WTC11 (cell line): ENCODE data around the gene KCNAB3. TPM values are rescaled to one million over a fixed set of nuclear protein-coding genes. Genes with fewer than 3 reads are reported as not detected.

Experiments
- ATAC-seq: fragments of 200-7000 bp; cut with Tn5 transposase; 2 replicates; pipeline ENCODE4 v1.10.0; 2021; ENCODE audit warnings: mild to moderate bottlenecking, moderate library complexity
- CTCF ChIA-PET: fragments of 300-600 bp; sonication (Branson Sonifier 250); formaldehyde crosslinking; loops from one replicate; lab custom pipeline; 2021; ENCODE audit warnings: antibody characterized with exemption; lab: Charles Lee
- POLR2A ChIA-PET: fragments of 350-600 bp; sonication (Branson Sonifier 250); formaldehyde crosslinking; loops from one replicate; lab custom pipeline; 2021; ENCODE audit warnings: antibody characterized with exemption; lab: Charles Lee
- DNase-seq: peaks from one replicate; pipeline ENCODE4 v3.0.0; 2021; ENCODE audit warnings: low spot score
- H3K27ac Mint-ChIP-seq: 2 replicates; pipeline ENCODE4 v1.8.0; 2021; ENCODE audit warnings: mixed read lengths
- H3K27me3 Mint-ChIP-seq: 2 replicates; pipeline ENCODE4 v1.8.0; 2021; ENCODE audit warnings: low read depth, mild to moderate bottlenecking, moderate library complexity, mixed read lengths
- H3K36me3 Mint-ChIP-seq: 2 replicates; pipeline ENCODE4 v1.8.0; 2021; ENCODE audit warnings: mixed read lengths
- H3K4me1 Mint-ChIP-seq: 2 replicates; pipeline ENCODE4 v1.8.0; 2022; ENCODE audit warnings: mixed read lengths
- H3K4me3 Mint-ChIP-seq: 2 replicates; pipeline ENCODE4 v1.8.0; 2021; ENCODE audit warnings: mild to moderate bottlenecking, moderate library complexity, mixed read lengths
- H3K9me3 Mint-ChIP-seq: 2 replicates; pipeline ENCODE4 v1.8.0; 2021; ENCODE audit warnings: mixed read lengths
- ESRRA ChIP-seq: sonication (generic); formaldehyde crosslinking; IDR thresholded peaks from 2 replicates; pipeline ENCODE4 v1.8.1; 2022; ENCODE audit warnings: mild to moderate bottlenecking, missing genetic modification reagents, borderline replicate concordance
- GRHL2 ChIP-seq: fragments of 250-450 bp; sonication (Bioruptor Pico); IDR thresholded peaks from 2 replicates; pipeline ENCODE4 v1.8.0; 2022; ENCODE audit warnings: mild to moderate bottlenecking, moderate library complexity; ENCODE audit not compliant: insufficient replicate concordance, severe bottlenecking
- IRF2 ChIP-seq: sonication (generic); formaldehyde crosslinking; IDR thresholded peaks from 2 replicates; pipeline ENCODE4 v1.8.0; 2022; ENCODE audit warnings: low read depth, missing genetic modification reagents, borderline replicate concordance
- JUN ChIP-seq: sonication (generic); formaldehyde crosslinking; IDR thresholded peaks from 2 replicates; pipeline ENCODE4 v1.8.0; 2023; ENCODE audit warnings: mild to moderate bottlenecking, missing genetic modification reagents
- PRRX2 ChIP-seq: fragments of 250-450 bp; sonication (Bioruptor Pico); IDR thresholded peaks from 2 replicates; pipeline ENCODE4 v1.8.0; 2021; ENCODE audit warnings: mild to moderate bottlenecking
- RORB ChIP-seq: fragments of 250-450 bp; sonication (Bioruptor Pico); IDR thresholded peaks from 2 replicates; pipeline ENCODE4 v1.9.0; 2021; ENCODE audit warnings: mild to moderate bottlenecking
- TCF7 ChIP-seq: sonication (generic); formaldehyde crosslinking; IDR thresholded peaks from 2 replicates; pipeline ENCODE4 v1.8.0; 2022; ENCODE audit warnings: mild to moderate bottlenecking, low read depth, missing genetic modification reagents, moderate library complexity
- TEAD1 ChIP-seq: sonication (generic); formaldehyde crosslinking; IDR thresholded peaks from 2 replicates; pipeline ENCODE4 v1.8.0; 2022; ENCODE audit warnings: mild to moderate bottlenecking, missing genetic modification reagents
- ZBTB21 ChIP-seq: sonication (generic); formaldehyde crosslinking; IDR thresholded peaks from 2 replicates; pipeline ENCODE4 v1.8.1; 2023; ENCODE audit warnings: mild to moderate bottlenecking, missing genetic modification reagents, borderline replicate concordance
- ZNF219 ChIP-seq: sonication (generic); formaldehyde crosslinking; IDR thresholded peaks from 2 replicates; pipeline ENCODE4 v1.8.0; 2023; ENCODE audit warnings: missing genetic modification reagents, mild to moderate bottlenecking, borderline replicate concordance
- ZNF263 ChIP-seq: sonication (generic); formaldehyde crosslinking; IDR thresholded peaks from 2 replicates; pipeline ENCODE4 v1.8.1; 2022; ENCODE audit warnings: low read depth, mild to moderate bottlenecking, moderate library complexity, missing genetic modification reagents
- ZNF396 ChIP-seq: fragments of 250-450 bp; sonication (Bioruptor Pico); IDR thresholded peaks from 2 replicates; pipeline ENCODE4 v1.8.0; 2021; ENCODE audit warnings: mild to moderate bottlenecking, moderate library complexity, borderline replicate concordance
- total RNA-seq: library from RNA; stranded (reverse); gene quantifications from 3 replicates; pipeline ENCODE4 v1.2.3, GENCODE V29; 2021
- TF ChIP-seq, protein P1 (sequence below): sonication (generic); formaldehyde crosslinking; IDR thresholded peaks from 2 replicates; pipeline ENCODE4 v1.8.1; 2022; ENCODE audit warnings: mild to moderate bottlenecking, moderate library complexity, missing genetic modification reagents
- TF ChIP-seq, protein P2 (sequence below): fragments of 250-450 bp; sonication (Bioruptor Pico); IDR thresholded peaks from 2 replicates; pipeline ENCODE4 v1.9.0; 2021; ENCODE audit warnings: mild to moderate bottlenecking
- TF ChIP-seq, protein P3 (sequence below): fragments of 250-450 bp; sonication (Bioruptor Pico); IDR thresholded peaks from 2 replicates; pipeline ENCODE4 v2.1.2; 2022; ENCODE audit warnings: mild to moderate bottlenecking, moderate library complexity
- TF ChIP-seq, protein P4 (sequence below): sonication (generic); formaldehyde crosslinking; IDR thresholded peaks from 2 replicates; pipeline ENCODE4 v1.8.0; 2023; ENCODE audit warnings: mild to moderate bottlenecking, missing genetic modification reagents
- TF ChIP-seq, protein P5 (sequence below): sonication (generic); formaldehyde crosslinking; IDR thresholded peaks from 2 replicates; pipeline ENCODE4 v1.8.0; 2022; ENCODE audit warnings: mild to moderate bottlenecking, missing genetic modification reagents
- TF ChIP-seq, protein P6 (sequence below): sonication (generic); formaldehyde crosslinking; IDR thresholded peaks from 2 replicates; pipeline ENCODE4 v1.8.1; 2022; ENCODE audit warnings: mild to moderate bottlenecking, missing genetic modification reagents, moderate library complexity, borderline replicate concordance
- TF ChIP-seq, protein P7 (sequence below): sonication (generic); formaldehyde crosslinking; IDR thresholded peaks from 2 replicates; pipeline ENCODE4 v1.8.1; 2023; ENCODE audit warnings: mild to moderate bottlenecking, moderate library complexity, missing genetic modification reagents
- TF ChIP-seq, protein P8 (sequence below): fragments of 250-450 bp; sonication (Bioruptor Pico); conservative IDR thresholded peaks from 2 replicates; pipeline ENCODE4 v1.9.0; 2021; ENCODE audit warnings: mild to moderate bottlenecking

KCNAB3 gene
- total RNA-seq, 1 experiment from 2014 or later, result 3.2 TPM

DNA sequence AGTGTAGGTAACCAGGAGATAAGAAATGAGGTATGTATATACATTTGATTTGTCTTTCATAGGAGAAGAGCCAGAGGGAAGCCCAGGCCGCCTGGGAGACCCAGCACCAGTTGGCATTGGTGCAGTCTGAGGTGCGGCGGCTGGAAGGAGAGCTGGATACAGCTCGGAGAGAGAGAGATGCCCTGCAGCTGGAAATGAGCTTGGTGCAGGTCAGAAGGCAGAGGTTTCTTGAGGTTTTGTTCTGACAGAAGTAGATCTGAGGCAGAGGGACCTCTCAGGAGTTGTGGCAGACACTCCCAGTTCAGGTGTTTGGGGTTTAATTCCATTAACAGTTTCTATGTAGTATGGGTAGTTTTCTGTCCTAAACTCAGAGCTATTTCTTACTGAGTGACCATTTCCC, 10.4 kb upstream of the KCNAB3 start:
- no peak for TF ChIP-seq GRHL2 (CRISPR knock-in tag)
- TF ChIP-seq ZBTB21, result no peak
- TF ChIP-seq, protein P1, sequence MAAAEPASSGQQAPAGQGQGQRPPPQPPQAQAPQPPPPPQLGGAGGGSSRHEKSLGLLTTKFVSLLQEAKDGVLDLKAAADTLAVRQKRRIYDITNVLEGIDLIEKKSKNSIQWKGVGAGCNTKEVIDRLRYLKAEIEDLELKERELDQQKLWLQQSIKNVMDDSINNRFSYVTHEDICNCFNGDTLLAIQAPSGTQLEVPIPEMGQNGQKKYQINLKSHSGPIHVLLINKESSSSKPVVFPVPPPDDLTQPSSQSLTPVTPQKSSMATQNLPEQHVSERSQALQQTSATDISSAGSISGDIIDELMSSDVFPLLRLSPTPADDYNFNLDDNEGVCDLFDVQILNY (CRISPR knock-in tag), result no peak
- TF ChIP-seq IRF2 (CRISPR knock-in tag), result no peak
- TF ChIP-seq RORB, result no peak
- no peak for TF ChIP-seq TEAD1 (CRISPR knock-in tag)
- TF ChIP-seq, protein P2, sequence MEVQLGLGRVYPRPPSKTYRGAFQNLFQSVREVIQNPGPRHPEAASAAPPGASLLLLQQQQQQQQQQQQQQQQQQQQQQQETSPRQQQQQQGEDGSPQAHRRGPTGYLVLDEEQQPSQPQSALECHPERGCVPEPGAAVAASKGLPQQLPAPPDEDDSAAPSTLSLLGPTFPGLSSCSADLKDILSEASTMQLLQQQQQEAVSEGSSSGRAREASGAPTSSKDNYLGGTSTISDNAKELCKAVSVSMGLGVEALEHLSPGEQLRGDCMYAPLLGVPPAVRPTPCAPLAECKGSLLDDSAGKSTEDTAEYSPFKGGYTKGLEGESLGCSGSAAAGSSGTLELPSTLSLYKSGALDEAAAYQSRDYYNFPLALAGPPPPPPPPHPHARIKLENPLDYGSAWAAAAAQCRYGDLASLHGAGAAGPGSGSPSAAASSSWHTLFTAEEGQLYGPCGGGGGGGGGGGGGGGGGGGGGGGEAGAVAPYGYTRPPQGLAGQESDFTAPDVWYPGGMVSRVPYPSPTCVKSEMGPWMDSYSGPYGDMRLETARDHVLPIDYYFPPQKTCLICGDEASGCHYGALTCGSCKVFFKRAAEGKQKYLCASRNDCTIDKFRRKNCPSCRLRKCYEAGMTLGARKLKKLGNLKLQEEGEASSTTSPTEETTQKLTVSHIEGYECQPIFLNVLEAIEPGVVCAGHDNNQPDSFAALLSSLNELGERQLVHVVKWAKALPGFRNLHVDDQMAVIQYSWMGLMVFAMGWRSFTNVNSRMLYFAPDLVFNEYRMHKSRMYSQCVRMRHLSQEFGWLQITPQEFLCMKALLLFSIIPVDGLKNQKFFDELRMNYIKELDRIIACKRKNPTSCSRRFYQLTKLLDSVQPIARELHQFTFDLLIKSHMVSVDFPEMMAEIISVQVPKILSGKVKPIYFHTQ (CRISPR knock-in tag), result no peak
- no peak for TF ChIP-seq PRRX2
- no peak for TF ChIP-seq ESRRA
- TF ChIP-seq, all 79 proteins: peak for 0
- DNase-seq (no peak), ATAC-seq (no peak)
- ChIA-PET POLR2A (no interaction called here), CTCF (interaction anchor here (1.0 to 1.5 kb wide), 4 partner anchors 24 to 50 kb away, joined by 3 to 6 read pairs (median 4); no protein-coding TSS in a partner anchor)
- Mint-ChIP-seq H3K4me3 (no peak overlapping the region), H3K27me3 (no peaks in the 10 kb centered on the region), H3K4me1 (no peaks in the 10 kb centered on the region), H3K9me3 (no peaks in the 10 kb centered on the region), H3K36me3 (peaks cover 65% of the 10 kb centered on the region), H3K27ac (no peak overlapping the region)

DNA sequence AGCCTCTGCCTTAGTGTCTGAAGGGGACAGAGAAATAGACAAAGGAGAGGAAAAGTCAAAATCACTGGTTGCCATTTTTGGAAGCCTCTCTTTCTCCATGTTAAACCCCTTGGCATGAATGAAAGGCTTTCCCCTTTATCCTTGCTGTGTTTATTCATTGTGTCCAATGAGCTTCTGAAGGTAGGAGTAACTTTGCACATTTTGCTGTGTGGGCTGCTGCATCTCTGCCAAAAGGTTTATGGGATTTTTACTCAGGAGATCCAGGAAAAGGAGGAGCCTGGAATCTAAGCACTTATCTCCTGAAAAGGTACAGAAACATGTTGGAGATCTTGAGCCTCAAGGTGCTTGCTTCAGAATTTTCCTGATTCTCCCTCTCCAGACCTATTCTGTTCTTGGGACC, 6.2 kb upstream of the KCNAB3 start:
- CTCF ChIA-PET, result interaction anchor here (0.6 to 0.7 kb wide), 2 partner anchors 105 to 139 kb away, joined by 3 to 4 read pairs; no protein-coding TSS in a partner anchor
- no peak overlapping the region for H3K4me3 Mint-ChIP-seq
- peaks cover 38% of the 10 kb centered on the region for H3K36me3 Mint-ChIP-seq
- no peaks in the 10 kb centered on the region for H3K9me3 Mint-ChIP-seq
- H3K27ac Mint-ChIP-seq, result no peak overlapping the region
- H3K27me3 Mint-ChIP-seq, result peaks cover 7% of the 10 kb centered on the region
- POLR2A ChIA-PET, result no interaction called here
- no peak for DNase-seq
- ATAC-seq, result no peak
- peaks cover 19% of the 10 kb centered on the region for H3K4me1 Mint-ChIP-seq
- TF ChIP-seq, protein P3, sequence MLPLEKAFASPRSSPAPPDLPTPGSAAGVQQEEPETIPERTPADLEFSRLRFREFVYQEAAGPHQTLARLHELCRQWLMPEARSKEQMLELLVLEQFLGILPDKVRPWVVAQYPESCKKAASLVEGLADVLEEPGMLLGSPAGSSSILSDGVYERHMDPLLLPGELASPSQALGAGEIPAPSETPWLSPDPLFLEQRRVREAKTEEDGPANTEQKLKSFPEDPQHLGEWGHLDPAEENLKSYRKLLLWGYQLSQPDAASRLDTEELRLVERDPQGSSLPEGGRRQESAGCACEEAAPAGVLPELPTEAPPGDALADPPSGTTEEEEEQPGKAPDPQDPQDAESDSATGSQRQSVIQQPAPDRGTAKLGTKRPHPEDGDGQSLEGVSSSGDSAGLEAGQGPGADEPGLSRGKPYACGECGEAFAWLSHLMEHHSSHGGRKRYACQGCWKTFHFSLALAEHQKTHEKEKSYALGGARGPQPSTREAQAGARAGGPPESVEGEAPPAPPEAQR (CRISPR knock-in tag), result no peak
- TF ChIP-seq ESRRA (no peak), ZNF219 (CRISPR knock-in tag) (no peak), TCF7 (CRISPR knock-in tag) (no peak), ZNF263 (CRISPR knock-in tag) (no peak), JUN (CRISPR knock-in tag) (no peak), ZNF396 (CRISPR knock-in tag) (no peak)
- TF ChIP-seq, protein P4, sequence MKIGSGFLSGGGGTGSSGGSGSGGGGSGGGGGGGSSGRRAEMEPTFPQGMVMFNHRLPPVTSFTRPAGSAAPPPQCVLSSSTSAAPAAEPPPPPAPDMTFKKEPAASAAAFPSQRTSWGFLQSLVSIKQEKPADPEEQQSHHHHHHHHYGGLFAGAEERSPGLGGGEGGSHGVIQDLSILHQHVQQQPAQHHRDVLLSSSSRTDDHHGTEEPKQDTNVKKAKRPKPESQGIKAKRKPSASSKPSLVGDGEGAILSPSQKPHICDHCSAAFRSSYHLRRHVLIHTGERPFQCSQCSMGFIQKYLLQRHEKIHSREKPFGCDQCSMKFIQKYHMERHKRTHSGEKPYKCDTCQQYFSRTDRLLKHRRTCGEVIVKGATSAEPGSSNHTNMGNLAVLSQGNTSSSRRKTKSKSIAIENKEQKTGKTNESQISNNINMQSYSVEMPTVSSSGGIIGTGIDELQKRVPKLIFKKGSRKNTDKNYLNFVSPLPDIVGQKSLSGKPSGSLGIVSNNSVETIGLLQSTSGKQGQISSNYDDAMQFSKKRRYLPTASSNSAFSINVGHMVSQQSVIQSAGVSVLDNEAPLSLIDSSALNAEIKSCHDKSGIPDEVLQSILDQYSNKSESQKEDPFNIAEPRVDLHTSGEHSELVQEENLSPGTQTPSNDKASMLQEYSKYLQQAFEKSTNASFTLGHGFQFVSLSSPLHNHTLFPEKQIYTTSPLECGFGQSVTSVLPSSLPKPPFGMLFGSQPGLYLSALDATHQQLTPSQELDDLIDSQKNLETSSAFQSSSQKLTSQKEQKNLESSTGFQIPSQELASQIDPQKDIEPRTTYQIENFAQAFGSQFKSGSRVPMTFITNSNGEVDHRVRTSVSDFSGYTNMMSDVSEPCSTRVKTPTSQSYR, result no peak
- TF ChIP-seq, protein P5, sequence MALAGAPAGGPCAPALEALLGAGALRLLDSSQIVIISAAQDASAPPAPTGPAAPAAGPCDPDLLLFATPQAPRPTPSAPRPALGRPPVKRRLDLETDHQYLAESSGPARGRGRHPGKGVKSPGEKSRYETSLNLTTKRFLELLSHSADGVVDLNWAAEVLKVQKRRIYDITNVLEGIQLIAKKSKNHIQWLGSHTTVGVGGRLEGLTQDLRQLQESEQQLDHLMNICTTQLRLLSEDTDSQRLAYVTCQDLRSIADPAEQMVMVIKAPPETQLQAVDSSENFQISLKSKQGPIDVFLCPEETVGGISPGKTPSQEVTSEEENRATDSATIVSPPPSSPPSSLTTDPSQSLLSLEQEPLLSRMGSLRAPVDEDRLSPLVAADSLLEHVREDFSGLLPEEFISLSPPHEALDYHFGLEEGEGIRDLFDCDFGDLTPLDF (CRISPR knock-in tag), result no peak
- TF ChIP-seq, protein P6, sequence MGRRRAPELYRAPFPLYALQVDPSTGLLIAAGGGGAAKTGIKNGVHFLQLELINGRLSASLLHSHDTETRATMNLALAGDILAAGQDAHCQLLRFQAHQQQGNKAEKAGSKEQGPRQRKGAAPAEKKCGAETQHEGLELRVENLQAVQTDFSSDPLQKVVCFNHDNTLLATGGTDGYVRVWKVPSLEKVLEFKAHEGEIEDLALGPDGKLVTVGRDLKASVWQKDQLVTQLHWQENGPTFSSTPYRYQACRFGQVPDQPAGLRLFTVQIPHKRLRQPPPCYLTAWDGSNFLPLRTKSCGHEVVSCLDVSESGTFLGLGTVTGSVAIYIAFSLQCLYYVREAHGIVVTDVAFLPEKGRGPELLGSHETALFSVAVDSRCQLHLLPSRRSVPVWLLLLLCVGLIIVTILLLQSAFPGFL (CRISPR knock-in tag), result no peak
- TF ChIP-seq, protein P7, sequence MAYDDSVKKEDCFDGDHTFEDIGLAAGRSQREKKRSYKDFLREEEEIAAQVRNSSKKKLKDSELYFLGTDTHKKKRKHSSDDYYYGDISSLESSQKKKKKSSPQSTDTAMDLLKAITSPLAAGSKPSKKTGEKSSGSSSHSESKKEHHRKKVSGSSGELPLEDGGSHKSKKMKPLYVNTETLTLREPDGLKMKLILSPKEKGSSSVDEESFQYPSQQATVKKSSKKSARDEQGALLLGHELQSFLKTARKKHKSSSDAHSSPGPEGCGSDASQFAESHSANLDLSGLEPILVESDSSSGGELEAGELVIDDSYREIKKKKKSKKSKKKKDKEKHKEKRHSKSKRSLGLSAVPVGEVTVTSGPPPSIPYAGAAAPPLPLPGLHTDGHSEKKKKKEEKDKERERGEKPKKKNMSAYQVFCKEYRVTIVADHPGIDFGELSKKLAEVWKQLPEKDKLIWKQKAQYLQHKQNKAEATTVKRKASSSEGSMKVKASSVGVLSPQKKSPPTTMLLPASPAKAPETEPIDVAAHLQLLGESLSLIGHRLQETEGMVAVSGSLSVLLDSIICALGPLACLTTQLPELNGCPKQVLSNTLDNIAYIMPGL, result no peak
- TF ChIP-seq, protein P8, sequence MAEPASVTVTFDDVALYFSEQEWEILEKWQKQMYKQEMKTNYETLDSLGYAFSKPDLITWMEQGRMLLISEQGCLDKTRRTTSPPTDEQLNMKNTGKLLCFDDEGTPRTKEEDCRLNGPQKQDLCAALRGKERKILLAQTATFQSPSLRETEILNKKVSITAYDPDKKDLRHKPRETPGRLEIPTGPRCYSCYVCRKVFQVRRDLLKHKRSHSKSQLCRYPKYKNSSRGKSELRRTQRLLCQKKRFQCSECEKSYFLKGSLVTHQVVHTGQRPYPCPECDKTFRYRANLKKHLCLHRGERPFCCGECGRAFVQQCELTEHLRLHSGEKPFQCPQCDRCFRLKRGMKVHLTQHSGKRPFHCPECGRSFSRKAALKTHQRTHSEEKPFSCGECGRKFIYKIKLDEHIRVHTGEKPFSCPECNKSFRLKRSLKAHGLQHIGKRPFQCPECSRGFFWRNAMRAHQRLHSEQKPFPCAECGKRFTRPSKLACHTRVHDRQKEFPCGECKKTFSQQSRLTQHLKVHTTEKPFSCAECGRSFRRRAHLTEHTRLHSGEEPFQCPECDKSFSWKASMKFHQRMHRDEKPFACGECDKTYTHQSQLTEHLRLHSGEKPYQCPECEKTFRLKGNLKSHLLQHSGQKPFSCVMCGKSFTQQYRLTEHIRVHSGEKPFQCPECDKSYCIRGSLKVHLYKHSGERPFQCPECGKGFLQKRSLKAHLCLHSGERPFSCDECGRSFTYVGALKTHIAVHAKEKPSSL (CRISPR knock-in tag), result no peak
